Tibial nerve (tissue), 4 donors: Measurements from ENCODE around the gene ADAMTS2. TPM values are rescaled to one million over a fixed set of nuclear protein-coding genes. Genes with fewer than 3 reads are reported as not detected.

Experiments used
- DNase-seq, 2 donors: peaks; one replicate each; pipeline ENCODE4 v3.0.0-alpha.2; 2019; ENCODE audit warnings: low spot score in 2 of 2
- H3K27ac ChIP-seq, 4 donors: fragments of 200-600 bp; sonication (generic) in 3 of 4; one replicate each; pipeline ENCODE4 v1.5.1; 2017 to 2019; ENCODE audit warnings: mild to moderate bottlenecking in 1 of 4
- H3K27me3 ChIP-seq, 2 donors: fragments of 200-600 bp; sonication (generic) in 1 of 2; one replicate each; pipeline versions ENCODE4 v1.5.1 to v1.6.0; 2017 to 2019
- H3K36me3 ChIP-seq, 3 donors: fragments of 200-600 bp; sonication (generic); one replicate each; pipeline ENCODE4 v1.5.1; 2018 to 2019
- H3K4me1 ChIP-seq, 4 donors: fragments of 200-600 bp; sonication (generic) in 3 of 4; one replicate each; pipeline ENCODE4 v1.5.1; 2017 to 2019
- H3K4me3 ChIP-seq, 4 donors: fragments of 200-600 bp; sonication (generic) in 3 of 4; one replicate each; pipeline ENCODE4 v1.5.1; 2017 to 2019; ENCODE audit warnings: mild to moderate bottlenecking in 1 of 4, moderate library complexity in 1 of 4
- H3K9me3 ChIP-seq, 4 donors: fragments of 200-600 bp; sonication (generic) in 3 of 4; one replicate each; pipeline ENCODE4 v1.5.1; 2017 to 2019
- EP300 ChIP-seq, 2 donors: sonication (generic); formaldehyde crosslinking; IDR thresholded peaks; one replicate each; pipeline ENCODE4 v1.6.1; 2017; ENCODE audit warnings: antibody characterized with exemption in 2 of 2, mild to moderate bottlenecking in 1 of 2
- POLR2A ChIP-seq, 2 donors: fragments of 450-650 bp; IDR thresholded peaks; one replicate each; pipeline ENCODE4 v1.6.1; 2017; ENCODE audit warnings: antibody characterized with exemption in 2 of 2, mild to moderate bottlenecking in 2 of 2, moderate library complexity in 2 of 2
- WGBS, 2 donors: methylation state at CpG; one replicate each; pipeline ENCODE4 v1.1.5; 2018; 5-methylcytosine and 5-hydroxymethylcytosine counted together
- total RNA-seq, 4 donors: library from RNA; depleted of rRNA; stranded (reverse); fragments of >200 nt; gene quantifications; one replicate each; pipeline ENCODE4 v1.1.0, GENCODE V29; 2016
- TF ChIP-seq, protein P1 (sequence below), 5 experiments: fragments of 200-600 bp in 3 of 5; fragments of 450-650 bp in 2 of 5; sonication (generic) in 3 of 5; IDR thresholded peaks; one replicate each; pipeline ENCODE4 v1.5.1; 2016 to 2019; ENCODE audit warnings: antibody characterized with exemption in 5 of 5, mild to moderate bottlenecking in 3 of 5, moderate library complexity in 2 of 5

The ADAMTS2 gene
- total RNA-seq, 4 donors from 2014 or later: 23.2 to 58.8 (median 47.2) TPM

- Histone ChIP-seq H3K4me1 (no peaks in the 10 kb centered on the region), H3K36me3 (peaks cover 0 to 96% (median 0%) of the 10 kb centered on the region in 3 donors), H3K27ac (no peak overlapping the region), H3K9me3 (peaks cover 0 to 30% (median 0%) of the 10 kb centered on the region in 4 donors), H3K27me3 (no peaks in the 10 kb centered on the region), H3K4me3 (no peak overlapping the region)
- no peak for TF ChIP-seq EP300 (IDR thresholded peaks at IDR 0.05)
- DNase-seq: no peak
- WGBS, 2 donors: 83 to 86% methylated on average over 14 of the region's 14 CpGs
Observed at GRCh38 chr5:179126506-179126991, 218.7 kb downstream of the ADAMTS2 start.

DNA sequence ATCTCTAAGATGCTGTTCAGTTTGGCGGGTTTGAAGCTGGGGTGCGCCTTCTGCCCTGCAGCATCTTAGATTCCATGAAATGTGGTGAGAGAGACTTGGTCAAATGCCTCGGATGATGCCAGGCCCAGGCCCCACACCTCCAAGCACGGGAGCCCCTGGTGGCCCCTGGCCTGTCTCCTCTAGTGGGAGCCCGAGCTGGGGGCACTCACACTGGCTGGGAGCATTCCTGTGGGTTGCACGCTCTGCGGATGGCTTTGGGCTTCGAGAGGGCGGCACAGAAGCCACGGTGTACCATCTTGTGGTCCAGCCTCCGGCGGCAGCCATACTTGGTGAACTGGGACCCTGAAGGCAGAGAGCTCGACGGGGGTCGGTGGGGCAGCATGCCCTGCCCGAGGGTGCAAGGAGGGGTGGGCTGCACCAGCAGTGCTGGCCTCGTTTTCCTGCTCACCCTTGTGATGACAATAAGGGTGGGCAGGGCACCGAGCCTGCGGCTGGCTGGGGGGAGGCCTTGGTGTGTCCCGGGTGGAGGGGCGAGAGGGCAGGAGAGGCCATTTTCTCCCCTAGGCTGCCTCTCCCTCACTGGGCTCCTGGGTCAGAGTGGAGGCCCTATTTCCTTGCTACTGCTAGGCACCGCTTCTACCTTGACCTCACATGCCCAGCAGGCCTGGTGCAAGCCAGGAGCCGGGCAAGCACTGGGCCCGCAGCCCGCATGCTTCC lies 219.3 kb downstream of the ADAMTS2 start:
- 89 to 91% methylated on average over 20 to 23 of the region's 25 CpGs for WGBS, 2 donors
- Histone ChIP-seq H3K9me3 (peaks cover 0 to 36% (median 0%) of the 10 kb centered on the region in 4 donors), H3K27me3 (no peaks in the 10 kb centered on the region), H3K27ac (no peak overlapping the region), H3K36me3 (peaks cover 0 to 99% (median 0%) of the 10 kb centered on the region in 3 donors), H3K4me1 (no peaks in the 10 kb centered on the region), H3K4me3 (no peak overlapping the region)
- DNase-seq: no peak
- no peak for TF ChIP-seq POLR2A (IDR thresholded peaks at IDR 0.05)
- TF ChIP-seq, protein P1, sequence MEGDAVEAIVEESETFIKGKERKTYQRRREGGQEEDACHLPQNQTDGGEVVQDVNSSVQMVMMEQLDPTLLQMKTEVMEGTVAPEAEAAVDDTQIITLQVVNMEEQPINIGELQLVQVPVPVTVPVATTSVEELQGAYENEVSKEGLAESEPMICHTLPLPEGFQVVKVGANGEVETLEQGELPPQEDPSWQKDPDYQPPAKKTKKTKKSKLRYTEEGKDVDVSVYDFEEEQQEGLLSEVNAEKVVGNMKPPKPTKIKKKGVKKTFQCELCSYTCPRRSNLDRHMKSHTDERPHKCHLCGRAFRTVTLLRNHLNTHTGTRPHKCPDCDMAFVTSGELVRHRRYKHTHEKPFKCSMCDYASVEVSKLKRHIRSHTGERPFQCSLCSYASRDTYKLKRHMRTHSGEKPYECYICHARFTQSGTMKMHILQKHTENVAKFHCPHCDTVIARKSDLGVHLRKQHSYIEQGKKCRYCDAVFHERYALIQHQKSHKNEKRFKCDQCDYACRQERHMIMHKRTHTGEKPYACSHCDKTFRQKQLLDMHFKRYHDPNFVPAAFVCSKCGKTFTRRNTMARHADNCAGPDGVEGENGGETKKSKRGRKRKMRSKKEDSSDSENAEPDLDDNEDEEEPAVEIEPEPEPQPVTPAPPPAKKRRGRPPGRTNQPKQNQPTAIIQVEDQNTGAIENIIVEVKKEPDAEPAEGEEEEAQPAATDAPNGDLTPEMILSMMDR (IDR thresholded peaks at IDR 0.05): no peak
- TF ChIP-seq EP300 (IDR thresholded peaks at IDR 0.05): no peak

DNA sequence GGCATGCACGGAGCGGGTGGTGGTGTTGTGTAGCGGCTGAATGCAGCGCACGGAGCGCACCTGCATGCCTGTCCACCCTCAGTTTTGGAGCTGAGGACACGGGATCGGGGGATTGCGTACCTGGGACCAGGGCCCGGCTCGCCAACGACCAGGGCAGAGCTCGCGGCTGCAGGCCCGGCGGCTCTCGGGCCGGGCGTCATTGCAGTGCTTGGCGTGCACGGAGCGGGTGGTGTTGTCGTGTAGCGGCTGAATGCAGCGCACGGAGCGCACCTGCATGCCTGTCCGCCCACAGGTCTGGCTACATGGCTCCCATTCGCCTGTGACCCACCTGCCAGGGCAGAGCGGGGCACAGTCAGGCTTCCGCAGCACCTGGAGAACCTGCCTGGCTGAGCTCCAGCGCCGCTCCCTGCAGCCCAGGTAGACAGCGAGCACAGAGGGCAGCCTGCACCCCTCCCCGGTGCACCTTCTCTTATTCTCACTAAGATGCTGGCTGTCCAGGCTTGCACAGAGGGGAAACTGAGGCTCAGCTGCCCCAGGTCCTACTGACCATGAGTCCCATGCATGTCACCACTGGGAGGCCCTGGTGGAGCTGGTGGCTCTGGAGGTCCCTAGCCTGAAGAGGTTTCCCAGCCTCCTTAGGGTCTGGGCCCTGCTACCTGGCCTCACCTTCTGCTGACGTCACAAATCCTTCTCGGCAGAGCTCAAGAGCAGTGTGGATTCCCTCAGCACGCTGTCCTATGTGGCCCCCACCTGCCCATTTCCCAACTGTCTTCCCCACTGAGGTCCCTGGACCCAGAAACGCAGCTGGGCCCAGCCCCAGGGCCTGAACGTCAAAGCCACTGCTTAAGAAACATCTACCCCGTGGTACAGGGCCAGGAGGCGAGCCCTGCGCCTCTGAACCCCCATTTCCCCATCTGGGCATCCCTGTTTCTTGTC lies 220.1 kb downstream of the ADAMTS2 start:
- no peak overlapping the region for H3K27ac ChIP-seq
- no peaks in the 10 kb centered on the region for H3K4me1 ChIP-seq
- H3K27me3 ChIP-seq: no peaks in the 10 kb centered on the region
- no peak for DNase-seq
- TF ChIP-seq EP300 (IDR thresholded peaks at IDR 0.05) (no peak), POLR2A (IDR thresholded peaks at IDR 0.05) (no peak)
- TF ChIP-seq, protein P1 (IDR thresholded peaks at IDR 0.05): no peak
- H3K36me3 ChIP-seq: peaks cover 0 to 99% (median 0%) of the 10 kb centered on the region in 3 donors
- H3K9me3 ChIP-seq: peaks cover 0 to 41% (median 0%) of the 10 kb centered on the region in 4 donors
- 88 to 92% methylated on average over 27 to 29 of the region's 43 CpGs for WGBS, 2 donors
- no peak overlapping the region for H3K4me3 ChIP-seq

DNA sequence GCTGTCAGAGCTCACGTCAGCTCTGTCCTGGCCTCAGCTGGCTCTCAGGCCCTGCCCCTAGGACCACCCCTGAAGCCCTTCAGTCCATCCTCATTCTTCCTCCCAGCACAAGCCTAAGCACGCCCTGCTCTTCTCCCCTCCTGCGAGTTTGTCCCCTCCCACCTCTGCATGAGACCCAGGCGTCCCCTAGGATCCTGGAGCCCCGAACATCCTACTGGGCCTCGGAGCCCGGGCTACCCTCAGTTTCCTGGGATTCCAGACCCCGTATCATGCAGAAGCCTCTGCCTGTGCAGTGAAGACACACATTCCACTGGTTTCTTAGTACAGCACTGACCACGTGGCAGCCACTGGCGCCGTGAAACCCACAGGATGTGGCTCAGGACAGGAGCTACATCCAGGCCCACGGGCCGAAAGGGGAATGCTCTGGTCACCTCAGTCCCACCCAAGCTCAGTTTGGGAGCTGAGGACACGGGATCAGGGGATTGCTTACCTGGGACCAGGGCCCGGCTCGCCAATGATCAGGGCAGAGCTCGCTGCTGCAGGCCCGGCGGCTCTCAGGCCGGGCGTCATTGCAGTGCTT lies 220.9 kb downstream of the ADAMTS2 start:
- Histone ChIP-seq H3K4me1 (no peaks in the 10 kb centered on the region), H3K9me3 (peaks cover 0 to 42% (median 0%) of the 10 kb centered on the region in 4 donors), H3K36me3 (peaks cover 0 to 96% (median 0%) of the 10 kb centered on the region in 3 donors), H3K4me3 (no peak overlapping the region), H3K27ac (no peak overlapping the region), H3K27me3 (no peaks in the 10 kb centered on the region)
- TF ChIP-seq, protein P1 (IDR thresholded peaks at IDR 0.05): no peak
- TF ChIP-seq POLR2A (IDR thresholded peaks at IDR 0.05) (no peak), EP300 (IDR thresholded peaks at IDR 0.05) (no peak)
- DNase-seq: no peak
- whole genome bisulfite sequencing, 2 donors: 88 to 91% methylated on average over 11 to 19 of the region's 21 CpGs

DNA sequence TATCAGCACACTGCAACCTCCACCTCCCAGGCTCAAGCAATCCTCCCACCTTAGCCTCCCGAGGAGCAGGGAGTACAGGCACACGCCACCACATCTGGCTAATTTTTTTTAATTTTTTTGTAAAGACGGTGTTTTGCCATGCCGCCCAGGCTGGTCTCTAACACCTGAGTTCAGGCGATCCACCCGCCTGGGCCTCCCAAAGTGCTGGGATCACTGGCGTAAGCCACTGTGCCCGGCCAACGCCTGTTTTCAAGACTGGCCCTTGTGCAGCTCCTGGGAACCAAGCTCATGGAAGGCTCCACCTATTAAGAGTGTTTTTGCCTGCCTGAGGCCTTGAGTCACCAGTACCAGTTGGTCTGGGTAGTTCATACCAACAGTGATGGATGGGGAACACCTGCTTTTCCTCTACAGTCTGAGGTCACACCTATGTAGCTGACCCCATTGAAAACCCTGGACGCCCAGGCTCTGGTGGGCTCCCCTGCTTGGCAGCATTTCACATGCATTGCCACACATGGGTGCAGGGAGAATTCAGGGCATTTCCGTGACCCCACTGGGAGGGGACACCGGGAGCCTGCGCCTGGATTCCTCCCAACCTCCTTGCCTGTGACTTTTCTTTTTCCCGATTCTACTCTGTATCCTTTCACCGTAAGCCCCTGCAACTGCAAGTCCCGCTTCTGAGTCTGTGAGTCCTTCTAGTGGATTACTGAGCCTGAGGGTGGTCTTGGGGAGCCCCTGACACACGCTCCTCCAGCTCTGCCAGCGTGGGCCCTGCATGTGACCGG lies 221.6 kb downstream of the ADAMTS2 start:
- peaks cover 0 to 93% (median 0%) of the 10 kb centered on the region in 3 donors for H3K36me3 ChIP-seq
- no peak overlapping the region for H3K4me3 ChIP-seq
- no peaks in the 10 kb centered on the region for H3K4me1 ChIP-seq
- no peaks in the 10 kb centered on the region for H3K27me3 ChIP-seq
- no peak overlapping the region for H3K27ac ChIP-seq
- 88 to 91% methylated on average over 18 to 19 of the region's 19 CpGs for WGBS, 2 donors
- TF ChIP-seq EP300 (IDR thresholded peaks at IDR 0.05) (no peak), POLR2A (IDR thresholded peaks at IDR 0.05) (no peak)
- TF ChIP-seq, protein P1 (IDR thresholded peaks at IDR 0.05): no peak
- no peak for DNase-seq
- peaks cover 0 to 48% (median 0%) of the 10 kb centered on the region in 4 donors for H3K9me3 ChIP-seq
